Fibroblast of skin of abdomen (primary cell): Measurements from ENCODE around the gene FAM89B.
A peak's percentile ranks its signal among the peaks of the same experiment; 100 is the strongest.

Experiments
- DNase-seq: peaks from one replicate; pipeline ENCODE4 v3.0.0-alpha.2; 2013

Gene FAM89B

DNA sequence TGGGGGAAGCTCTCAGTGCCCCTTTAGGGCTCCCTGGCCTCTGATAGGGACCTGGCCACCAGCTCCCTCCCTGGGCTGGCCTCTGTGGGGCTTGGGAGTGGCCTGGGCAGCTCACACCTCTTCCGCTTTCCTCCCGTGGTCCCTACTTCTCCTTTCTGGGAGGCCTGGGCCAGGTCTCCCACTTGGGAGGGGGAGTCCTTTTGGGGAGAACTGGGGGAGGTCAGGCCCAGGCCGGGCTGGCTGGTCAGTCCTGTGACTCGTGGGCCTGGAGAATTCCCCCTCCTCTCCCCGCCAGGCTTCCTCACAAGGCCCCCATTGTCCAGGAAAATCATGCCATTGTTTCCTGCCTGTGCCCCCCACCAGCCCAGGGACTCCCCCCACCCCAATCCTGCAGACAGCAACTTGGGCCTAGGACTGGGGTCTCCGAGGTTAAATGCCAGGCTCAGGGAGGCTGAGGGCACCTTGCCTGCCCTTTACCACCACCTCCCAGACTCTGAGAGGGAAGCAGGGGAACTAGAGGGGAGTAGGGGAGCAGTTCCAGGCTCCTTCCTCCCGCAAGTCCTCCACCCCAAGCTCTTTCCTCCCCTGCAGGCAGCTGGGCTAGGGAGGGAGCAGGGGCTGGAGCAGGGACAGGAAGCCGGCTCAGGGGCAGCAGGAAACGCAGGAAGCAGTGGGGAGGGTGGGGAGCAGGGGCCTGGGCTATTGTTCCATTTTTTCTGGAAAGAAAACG, 38.9 kb downstream of the FAM89B start:
- DNase-seq = no peak

- no peak for DNase-seq
Observed at GRCh38 chr11:65611758-65612603, 39.6 kb downstream of the FAM89B start.

DNA sequence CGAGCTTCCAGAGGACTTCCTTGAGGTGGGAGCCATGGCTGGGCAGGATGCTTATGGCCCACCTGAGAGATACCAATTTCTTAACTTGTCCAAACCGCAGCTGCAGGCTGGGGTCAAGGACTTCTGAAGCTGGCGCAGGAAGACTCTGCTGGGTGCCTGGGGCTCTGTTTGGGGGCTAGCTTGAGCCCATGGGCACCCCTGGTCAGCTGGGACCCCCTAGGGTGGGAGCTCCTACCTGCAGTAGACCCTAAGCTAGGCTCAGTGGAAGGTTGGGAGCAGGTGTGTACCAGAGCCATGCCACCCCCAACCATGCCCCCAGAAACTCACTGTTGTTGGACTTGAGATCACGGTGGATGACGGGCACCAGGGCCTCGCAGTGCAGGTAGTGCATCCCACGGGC, 40.4 kb downstream of the FAM89B start:
- no peak for DNase-seq

DNA sequence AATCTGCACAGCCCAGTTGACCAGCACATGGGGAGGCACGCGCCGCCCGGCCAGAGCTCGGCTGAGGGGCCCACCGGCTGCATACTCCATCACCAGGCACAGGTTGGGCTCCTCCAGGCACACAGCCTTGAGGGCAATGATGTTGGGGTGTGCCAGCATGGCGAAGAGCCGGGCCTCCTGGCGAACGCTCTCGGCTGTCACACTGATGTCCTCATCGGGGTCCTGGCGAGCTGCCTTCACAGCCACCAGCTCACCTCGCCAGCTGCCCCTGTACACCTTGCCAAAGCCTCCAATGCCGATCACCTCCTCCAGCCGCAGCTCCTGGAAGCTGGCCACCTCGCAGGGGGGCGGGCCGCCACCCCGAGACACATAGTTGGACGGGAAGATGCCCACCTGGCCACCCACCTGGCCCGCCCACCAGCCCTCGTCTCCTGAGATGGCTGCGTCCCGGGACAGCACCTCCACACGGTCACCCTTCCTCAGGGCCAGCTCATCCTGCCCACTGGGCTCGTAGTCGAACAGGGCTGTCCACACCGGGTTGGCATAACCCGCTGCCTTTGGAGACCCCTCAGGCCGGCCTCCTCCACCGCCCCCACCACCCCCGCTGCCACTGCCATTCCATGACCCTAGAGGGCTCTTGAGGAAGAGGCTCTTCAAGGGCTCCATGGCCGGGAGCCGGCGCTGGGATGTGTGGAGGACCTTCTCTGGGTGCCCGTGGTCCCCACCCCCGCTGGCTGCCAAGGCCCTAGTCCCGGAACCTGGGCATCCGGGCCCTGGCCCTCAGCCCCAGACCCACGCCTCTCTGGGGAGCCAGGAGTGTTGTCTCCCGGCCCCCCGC, 41.0 kb downstream of the FAM89B start:
- no peak for DNase-seq

DNA sequence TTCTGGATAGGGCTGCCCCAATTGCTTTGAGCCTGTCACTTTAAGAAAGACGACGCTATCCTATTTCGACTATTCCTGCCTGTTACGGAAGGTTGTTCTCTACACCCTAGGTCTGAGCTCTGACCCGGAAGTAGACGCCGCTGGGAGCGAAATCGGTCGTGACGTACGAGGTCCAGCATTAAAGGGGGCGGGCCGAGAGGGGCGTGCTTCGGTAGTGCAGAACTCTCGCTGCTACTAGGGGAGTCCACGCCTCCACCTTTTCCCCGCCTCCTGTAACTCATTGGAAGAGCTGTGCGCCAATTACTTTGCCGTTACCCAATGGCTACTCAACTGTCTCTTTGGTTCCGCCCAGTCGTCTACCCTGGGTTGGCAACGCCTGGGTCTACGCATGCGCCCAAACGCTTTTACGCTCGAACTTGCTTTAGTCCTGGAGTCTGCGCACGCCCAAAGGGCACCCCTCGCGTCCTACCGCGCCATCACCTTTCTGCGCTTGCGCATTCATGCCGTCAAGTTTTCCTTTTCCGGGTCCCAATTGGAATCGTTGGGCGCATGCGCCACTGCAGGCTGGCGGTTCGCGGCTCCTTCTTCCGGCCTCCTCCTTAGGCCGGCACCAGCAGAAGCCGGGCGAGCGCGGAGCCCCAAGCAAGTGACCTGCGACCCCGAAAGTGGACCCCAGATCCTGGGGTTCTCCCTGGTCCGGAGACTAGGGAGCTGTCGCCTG, 43.1 kb downstream of the FAM89B start, which contains the start of gene PCNX3:
Gene PCNX3, plus strand, starts transcription at position 548 of the 721 bp plus-strand sequence. CDS start 536 bp downstream, outside the sequence.
- peak; percentile 100 for DNase-seq

DNA sequence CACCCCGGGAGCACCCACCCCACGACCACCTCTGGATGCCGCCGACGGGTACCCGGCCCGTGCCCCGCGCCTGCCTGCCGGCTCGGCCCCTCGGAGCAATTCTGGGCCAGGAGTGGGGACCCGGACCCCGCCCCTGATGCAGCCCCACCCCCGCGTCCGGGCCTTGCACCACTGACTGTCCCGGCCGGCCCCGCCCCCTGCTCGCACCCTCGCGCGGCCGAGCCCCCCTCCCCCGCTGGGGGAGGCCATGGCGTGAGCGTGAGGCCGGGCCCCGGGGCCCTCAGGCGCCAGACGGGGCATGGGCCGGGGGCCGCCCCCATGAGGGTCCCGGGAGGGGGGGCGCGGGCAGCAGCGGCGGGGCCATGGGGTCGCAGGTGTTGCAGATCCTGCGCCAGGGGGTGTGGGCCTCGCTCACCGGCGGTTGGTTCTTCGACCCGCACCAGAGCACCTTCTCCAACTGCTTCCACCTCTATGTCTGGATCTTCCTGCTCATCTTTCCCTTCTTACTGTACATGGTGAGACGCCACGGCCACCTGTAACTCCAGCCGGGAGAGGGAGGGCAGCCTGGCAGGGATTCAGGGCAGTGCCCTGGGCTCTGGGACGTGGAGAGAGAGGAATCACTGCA, 43.7 kb downstream of the FAM89B start:
- peak; percentile 17 for DNase-seq

GRCh38 chr11:65616575-65617001, 44.2 kb downstream of the FAM89B start:
- DNase-seq = no peak

- no peak for DNase-seq
Observed at GRCh38 chr11:65617136-65617850, 45.0 kb downstream of the FAM89B start.

DNA sequence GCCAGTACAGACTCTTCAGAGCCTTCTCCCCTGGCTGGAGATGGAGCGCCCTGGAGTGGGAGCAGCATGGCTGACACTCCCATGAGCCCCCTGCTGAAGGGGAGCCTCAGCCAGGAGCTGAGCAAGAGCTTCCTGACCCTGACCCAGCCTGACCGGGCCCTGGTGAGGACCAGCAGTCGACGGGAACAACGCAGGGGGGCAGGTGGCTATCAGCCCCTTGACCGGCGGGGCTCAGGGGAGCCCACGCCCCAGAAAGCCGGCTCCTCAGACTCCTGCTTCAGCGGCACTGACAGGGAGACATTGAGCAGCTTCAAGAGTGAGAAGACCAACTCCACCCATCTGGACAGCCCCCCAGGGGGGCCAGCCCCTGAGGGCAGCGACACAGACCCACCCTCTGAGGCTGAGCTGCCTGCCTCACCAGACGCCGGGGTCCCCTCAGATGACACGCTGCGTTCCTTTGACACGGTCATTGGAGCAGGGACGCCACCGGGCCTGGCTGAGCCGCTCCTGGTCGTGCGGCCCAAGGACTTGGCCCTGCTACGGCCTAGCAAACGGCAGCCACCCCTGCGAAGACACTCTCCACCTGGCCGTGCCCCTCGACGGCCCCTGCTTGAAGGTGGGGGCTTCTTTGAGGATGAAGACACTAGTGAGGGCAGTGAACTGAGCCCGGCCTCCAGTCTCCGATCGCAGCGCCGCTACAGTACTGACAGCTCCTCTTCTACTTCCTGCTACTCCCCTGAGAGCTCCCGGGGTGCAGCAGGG, 45.8 kb downstream of the FAM89B start:
- no peak for DNase-seq

DNA sequence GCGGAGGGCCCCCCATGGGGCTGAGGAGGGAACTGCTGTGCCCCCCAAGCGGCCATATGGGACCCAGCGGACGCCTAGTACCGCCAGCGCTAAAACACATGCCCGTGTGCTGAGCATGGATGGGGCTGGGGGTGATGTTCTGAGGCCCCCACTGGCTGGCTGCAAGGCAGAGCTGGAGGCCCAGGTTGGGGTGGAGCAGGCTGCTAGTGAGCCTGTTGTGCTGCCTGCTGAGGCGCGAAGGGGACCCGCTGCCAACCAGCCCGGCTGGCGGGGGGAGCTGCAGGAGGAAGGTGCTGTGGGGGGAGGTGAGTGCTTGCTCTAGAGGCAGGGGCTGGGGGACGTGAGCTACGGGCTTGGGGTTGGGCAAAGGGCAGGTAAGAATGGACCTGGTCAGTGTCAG, 46.4 kb downstream of the FAM89B start:
- no peak for DNase-seq

- no peak for DNase-seq
Observed at GRCh38 chr11:65619281-65619928, 47.1 kb downstream of the FAM89B start.

DNA sequence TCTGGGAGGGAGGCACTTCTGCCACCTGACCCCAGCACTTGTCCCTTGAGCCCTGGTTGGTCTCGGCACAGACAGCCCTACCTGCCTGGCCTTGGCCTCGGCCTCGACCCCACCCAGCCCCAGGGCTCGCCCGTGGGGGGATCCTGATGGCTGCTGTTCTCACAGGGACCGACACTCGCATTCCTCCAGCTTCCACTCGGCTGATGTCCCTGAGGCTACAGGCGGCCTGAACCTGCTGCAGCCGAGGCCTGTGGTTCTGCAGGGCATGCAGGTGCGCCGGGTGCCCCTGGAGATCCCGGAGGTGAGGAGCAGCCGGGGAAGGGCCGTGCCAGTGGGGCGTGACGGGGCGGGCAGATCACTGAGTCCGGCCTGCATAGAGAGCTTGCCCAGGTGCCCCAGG, 48.3 kb downstream of the FAM89B start:
- no peak for DNase-seq

DNA sequence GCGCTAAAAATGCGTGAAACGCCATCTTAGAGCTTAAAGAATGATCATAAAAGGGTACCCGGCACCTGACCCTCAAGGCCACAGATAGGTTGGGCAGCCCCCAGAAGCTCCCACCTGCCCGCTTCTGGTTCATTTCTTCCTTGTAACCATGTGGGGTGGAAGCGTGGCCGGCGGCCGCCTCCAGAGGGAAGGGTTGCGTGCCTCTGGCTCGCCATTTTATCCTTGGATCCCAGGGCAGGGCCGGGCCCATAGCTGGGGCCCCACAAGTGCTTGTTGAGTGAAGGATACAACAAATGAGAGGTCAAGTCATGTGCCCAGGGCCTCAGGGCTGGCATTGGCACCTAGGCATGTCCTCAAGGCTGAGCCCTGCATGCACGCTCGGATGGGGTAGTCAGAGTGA, 49.1 kb downstream of the FAM89B start:
- no peak for DNase-seq

DNA sequence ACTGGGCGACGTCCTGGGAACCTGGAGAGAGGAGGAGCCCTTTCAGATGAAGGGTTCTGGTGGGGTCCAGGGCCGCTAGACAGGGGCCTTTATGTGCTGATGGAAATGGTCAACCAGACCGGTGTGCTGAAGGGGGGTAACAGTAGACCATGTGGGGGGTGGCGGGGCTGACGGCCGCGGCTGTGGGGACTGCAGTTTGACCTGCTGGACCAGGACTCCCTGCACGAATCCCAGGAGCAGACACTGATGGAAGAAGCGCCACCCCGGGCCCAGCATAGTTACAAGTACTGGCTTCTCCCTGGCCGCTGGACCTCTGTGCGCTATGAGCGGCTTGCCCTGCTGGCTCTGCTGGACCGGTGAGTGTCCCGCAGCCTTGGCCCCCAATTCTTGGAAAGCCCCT, 49.7 kb downstream of the FAM89B start:
- DNase-seq = no peak

DNA sequence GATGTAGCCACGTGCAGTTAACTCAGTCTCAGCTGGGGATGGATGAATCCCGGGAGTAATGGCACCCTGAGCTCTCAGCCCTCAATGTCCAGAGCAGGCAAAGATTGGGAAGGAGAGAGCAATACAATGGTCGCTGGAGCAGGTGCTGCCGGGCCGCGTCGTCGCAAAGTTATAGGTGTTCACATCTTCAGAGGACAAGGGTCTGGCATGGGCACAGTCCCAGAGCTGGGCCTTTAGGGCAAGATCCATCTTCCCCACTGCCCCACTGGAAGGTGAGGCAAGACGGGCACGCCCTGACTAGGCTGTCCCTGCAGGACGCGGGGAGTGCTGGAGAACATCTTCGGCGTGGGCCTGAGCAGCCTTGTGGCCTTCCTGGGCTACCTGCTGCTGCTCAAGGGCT, 50.8 kb downstream of the FAM89B start:
- DNase-seq = no peak
